ENCODE data around the gene TMEM131L.

Gene TMEM131L

DNA sequence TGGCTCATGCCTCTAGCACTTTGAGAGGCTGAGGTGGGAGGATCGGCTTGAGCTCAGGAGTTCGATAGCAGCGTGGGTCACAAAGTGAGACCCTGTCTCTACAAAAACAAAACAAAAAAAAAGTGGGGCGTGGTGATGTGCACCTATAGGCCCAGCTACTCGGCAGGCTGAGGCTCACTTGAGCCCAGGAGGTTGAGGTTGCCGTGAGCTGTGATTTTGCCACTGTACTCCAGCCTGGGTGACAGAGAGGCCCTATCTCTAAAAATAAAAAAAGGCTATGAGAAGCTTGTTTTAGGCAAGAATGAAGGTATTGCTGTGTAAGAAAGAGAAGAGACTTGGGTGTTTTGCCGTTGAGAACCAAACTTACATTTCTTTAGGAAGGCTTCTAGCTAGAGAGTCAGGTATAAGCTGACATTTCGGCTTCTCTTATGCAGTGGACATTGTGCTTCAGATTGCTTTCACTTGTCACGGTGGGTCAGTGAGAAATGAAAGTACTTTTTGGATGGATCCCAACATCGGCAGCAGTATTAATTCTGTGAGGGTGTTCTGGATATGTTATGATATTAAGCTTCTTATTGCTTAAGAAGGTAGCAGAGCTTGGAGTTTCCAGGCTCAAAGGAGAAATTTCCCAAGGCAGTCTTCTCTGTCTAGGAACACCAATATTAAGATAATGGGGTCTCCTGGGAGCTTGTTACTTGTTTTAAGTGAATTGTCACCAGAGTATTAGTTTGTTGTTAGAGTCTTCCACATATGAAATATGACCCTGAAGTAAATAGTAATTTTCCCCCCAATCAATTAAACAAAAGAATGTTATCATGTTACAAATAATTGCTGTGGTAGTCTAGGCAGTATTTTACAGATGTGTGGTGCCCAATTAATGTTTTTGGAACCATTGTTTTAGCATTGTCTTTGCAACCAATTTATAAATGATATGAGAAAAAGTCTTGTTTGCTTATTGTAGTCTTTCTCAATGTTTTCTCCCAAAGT is 17.6 kb downstream of the TMEM131L start:
- ChIA-PET CTCF (interaction anchor here (0.9 to 2.5 kb wide), 13 partner anchors 8 to 90 kb away, joined by 3 to 17 read pairs (median 4); partner anchors contain the start of gene TMEM131L), POLR2A (interaction anchor here (0.9 kb wide), 1 partner anchor 11 kb away, joined by 3 read pairs; no protein-coding TSS in a partner anchor)
- DNase-seq (ENCODE audit: extremely low spot score): no peak
- TF ChIP-seq, protein P1, sequence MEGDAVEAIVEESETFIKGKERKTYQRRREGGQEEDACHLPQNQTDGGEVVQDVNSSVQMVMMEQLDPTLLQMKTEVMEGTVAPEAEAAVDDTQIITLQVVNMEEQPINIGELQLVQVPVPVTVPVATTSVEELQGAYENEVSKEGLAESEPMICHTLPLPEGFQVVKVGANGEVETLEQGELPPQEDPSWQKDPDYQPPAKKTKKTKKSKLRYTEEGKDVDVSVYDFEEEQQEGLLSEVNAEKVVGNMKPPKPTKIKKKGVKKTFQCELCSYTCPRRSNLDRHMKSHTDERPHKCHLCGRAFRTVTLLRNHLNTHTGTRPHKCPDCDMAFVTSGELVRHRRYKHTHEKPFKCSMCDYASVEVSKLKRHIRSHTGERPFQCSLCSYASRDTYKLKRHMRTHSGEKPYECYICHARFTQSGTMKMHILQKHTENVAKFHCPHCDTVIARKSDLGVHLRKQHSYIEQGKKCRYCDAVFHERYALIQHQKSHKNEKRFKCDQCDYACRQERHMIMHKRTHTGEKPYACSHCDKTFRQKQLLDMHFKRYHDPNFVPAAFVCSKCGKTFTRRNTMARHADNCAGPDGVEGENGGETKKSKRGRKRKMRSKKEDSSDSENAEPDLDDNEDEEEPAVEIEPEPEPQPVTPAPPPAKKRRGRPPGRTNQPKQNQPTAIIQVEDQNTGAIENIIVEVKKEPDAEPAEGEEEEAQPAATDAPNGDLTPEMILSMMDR (IDR thresholded peaks at IDR 0.05; ENCODE audit: control extremely low read depth, extremely low read depth, low read depth, missing control alignments): no peak

DNA sequence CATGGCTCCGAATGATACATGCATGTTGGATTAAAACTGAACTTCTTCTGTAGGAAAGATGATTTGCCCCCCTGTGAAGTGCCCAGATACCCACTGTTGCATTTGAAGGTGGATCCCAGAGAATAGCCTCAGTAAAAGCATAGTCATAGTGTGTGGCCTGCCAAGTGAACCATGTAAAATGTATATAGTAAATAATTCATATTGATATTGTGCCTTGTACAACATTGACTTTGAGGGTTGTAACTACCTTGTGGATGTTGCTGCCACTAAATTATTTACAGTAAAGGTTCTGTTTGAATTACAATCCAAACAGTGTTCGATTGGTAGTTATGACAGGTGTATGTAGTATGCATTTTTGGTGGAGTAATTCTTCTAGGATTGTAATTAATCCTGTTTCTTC is 19.2 kb downstream of the TMEM131L start:
- TF ChIP-seq, protein P1 (IDR thresholded peaks at IDR 0.05; ENCODE audit: control extremely low read depth, extremely low read depth, low read depth, missing control alignments): no peak
- CTCF ChIA-PET: interaction anchor here (0.9 to 8.0 kb wide), 2 partner anchors 18 to 32 kb away, joined by 3 to 54 read pairs; partner anchors contain the start of gene TMEM131L
- no peak for DNase-seq (ENCODE audit: extremely low spot score)
- POLR2A ChIA-PET: interaction anchor here (1.9 kb wide), 1 partner anchor 10 kb away, joined by 4 read pairs; no protein-coding TSS in a partner anchor

DNA sequence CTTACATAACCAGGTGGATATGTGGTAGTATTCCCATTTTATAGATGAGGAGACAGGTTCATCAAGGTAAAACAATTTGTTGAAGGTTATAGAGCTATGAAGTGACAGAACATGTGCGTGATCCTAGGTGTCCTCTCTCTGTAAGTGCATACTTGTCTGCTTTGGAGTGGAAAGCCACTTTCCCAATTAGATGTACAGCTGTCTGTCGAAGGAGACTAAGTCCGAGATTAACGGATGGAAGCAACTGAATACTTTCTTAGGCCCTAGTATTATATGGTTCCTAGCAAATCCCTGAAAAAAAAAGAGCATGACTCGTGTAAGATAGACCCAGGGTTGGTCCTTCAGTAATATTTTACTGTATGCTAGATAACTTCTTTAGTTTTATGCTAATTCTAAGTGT is 19.7 kb downstream of the TMEM131L start:
- CTCF ChIA-PET: interaction anchor here (0.9 to 8.0 kb wide), 7 partner anchors 8 to 56 kb away, joined by 3 to 54 read pairs (median 4); partner anchors contain the start of gene TMEM131L
- DNase-seq (ENCODE audit: extremely low spot score): no peak
- POLR2A ChIA-PET: interaction anchor here (1.3 to 1.9 kb wide), 3 partner anchors 9 to 12 kb away, joined by 4 to 6 read pairs (median 5); no protein-coding TSS in a partner anchor
- TF ChIP-seq, protein P1 (IDR thresholded peaks at IDR 0.05; ENCODE audit: control extremely low read depth, extremely low read depth, low read depth, missing control alignments): no peak

DNA sequence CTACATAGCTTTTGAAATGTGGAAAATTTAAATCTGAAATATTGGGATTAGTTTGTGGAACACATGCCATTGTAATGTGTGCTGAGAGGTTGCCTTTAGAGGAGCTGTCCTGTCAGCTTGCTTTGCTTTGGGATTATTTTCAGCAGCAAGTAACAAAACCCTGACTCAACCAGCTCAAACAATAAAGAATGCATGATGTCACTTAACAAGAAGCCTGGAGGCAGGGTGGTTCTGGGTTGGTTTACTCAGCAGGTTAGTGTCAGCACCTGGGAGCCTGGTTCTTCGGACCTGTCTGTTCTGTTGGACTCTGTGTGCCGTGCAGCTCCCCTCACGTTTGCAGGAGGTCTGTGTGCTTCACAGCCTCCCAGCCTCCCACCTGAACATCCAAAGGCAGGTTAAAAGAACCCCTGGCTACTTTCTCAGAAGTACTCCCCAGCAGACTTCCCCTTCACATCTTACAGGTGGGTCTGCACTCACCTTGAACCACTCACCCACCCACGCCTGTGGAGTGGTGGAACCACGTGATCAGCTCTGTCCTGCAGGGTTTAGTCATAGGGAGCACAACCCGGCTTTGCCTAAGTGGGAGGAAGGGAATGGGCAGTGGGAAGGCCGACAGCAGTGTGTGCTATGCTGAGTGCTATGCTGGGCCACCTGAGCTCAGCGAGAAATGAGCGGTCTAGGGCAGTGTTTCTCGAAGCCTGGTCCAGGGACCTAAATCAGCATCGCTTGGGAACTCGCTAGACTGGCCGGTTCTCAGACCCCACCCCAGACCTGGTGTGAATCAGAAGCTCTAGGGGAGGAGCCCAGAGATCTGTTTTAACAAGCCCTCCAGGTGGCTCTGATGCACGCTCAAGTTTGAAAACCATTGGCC is 20.4 kb downstream of the TMEM131L start:
- CTCF ChIA-PET: interaction anchor here (0.7 to 8.0 kb wide), 11 partner anchors 8 to 56 kb away, joined by 3 to 54 read pairs (median 4); partner anchors contain the start of gene TMEM131L
- POLR2A ChIA-PET: interaction anchor here (0.7 to 1.9 kb wide), 5 partner anchors 10 to 34 kb away, joined by 3 to 6 read pairs (median 4); no protein-coding TSS in a partner anchor
- no peak for DNase-seq (ENCODE audit: extremely low spot score)
- TF ChIP-seq, protein P1 (IDR thresholded peaks at IDR 0.05; ENCODE audit: control extremely low read depth, extremely low read depth, low read depth, missing control alignments): no peak

DNA sequence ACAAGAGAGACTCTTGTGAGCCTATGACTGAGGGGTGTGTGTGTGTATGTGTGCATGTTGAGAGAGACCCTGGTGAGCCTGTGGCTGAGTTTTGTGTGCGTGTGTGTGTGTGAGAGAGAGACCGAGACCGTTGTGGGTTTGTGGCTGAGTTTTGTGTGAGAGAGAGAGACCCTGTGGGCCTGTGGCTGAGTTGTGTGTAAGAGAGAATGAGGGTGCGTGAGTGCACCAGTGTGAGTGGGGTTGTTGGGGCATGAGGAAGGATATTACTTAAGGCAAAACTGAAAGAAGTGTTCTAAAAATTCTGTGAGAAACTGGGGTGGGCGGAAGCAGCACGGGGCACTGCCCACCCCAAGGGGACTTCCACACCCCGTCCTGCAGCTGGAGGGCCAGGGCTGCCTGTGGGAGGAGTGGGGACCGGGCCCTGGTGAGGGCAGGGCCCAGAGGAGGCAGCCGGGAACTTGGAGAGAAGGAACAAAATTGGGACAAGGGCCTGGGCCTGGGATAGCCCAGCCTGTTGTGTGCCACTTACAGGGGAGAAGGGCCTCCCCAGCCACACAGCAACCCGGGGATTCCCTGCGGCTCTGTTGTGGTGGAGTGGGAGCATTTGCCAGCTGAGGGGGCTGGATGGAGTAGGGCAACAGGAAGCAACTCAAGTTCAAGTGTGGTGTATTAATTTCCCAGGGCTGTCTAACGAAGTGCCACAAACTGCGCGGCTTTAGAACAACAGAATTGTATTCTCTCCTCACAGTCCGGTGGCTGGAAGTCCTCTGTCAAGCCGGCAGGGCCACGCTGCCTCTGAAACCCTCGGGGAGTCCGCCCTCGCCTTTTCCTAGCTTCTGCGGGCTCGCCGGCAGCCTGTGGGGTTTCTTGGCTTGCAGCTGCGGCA is 22.1 kb downstream of the TMEM131L start:
- POLR2A ChIA-PET: interaction anchor here (0.5 to 2.3 kb wide), 6 partner anchors 10 to 36 kb away, joined by 3 to 11 read pairs (median 3); partner anchors contain the start of gene TMEM131L
- CTCF ChIA-PET: interaction anchor here (0.8 to 8.0 kb wide), 11 partner anchors 9 to 161 kb away, joined by 3 to 54 read pairs (median 4); partner anchors contain the start of gene TMEM131L

More for the DNA sequence above, 22.1 kb downstream of the TMEM131L start:
- TF ChIP-seq, protein P1 (IDR thresholded peaks at IDR 0.05; ENCODE audit: control extremely low read depth, extremely low read depth, low read depth, missing control alignments): no peak
- peak; percentile 71 for DNase-seq (ENCODE audit: extremely low spot score)

Measured in GM10248 (cell line).